Measurements from ENCODE around the gene DNM3.

- TF ChIP-seq EZH2phosphoT487 (IDR thresholded peaks at IDR 0.05; ENCODE audit: unreplicated experiment) (no peak), ZNF331 (CRISPR knock-in tag; IDR thresholded peaks at IDR 0.05; ENCODE audit: low read depth) (no peak), JUNB (IDR thresholded peaks at IDR 0.05; ENCODE audit: unreplicated experiment) (no peak), CTCF (conservative IDR thresholded peaks at IDR 0.05; ENCODE audit: low read depth in 2 of 2) (no peak), CREB1 (CRISPR knock-in tag; IDR thresholded peaks at IDR 0.05; ENCODE audit: low read depth) (no peak), REST (IDR thresholded peaks at IDR 0.05; ENCODE audit: unreplicated experiment) (no peak), POLR2AphosphoS5 (IDR thresholded peaks at IDR 0.05; ENCODE audit: low read depth) (no peak), EZH2 (IDR thresholded peaks at IDR 0.05; ENCODE audit: low read depth, unreplicated experiment) (no peak), ETS1 (IDR thresholded peaks at IDR 0.05) (no peak), NANOG (IDR thresholded peaks at IDR 0.05; ENCODE audit: borderline replicate concordance) (no peak), STAT1 (IDR thresholded peaks at IDR 0.05; ENCODE audit: unreplicated experiment) (no peak), ZNF114 (CRISPR knock-in tag; IDR thresholded peaks at IDR 0.05) (no peak), ZNF462 (CRISPR knock-in tag; IDR thresholded peaks at IDR 0.05) (no peak)
Observed at GRCh38 chr1:172298911-172299310, 457.6 kb downstream of the DNM3 start.
